GM23338 (cell line): ENCODE measurements around the gene ZBTB46. TPM values are rescaled to one million over a fixed set of nuclear protein-coding genes. Genes with fewer than 3 reads are reported as not detected.

ENCODE experiments used
- ATAC-seq: fragments of 200-7000 bp; cut with Tn5 transposase; 3 replicates; pipeline ENCODE4 v1.9.1; 2020
- DNase-seq: peaks from one replicate; pipeline ENCODE4 v3.0.0-alpha.2; 2015; ENCODE audit warnings: low spot score
- H2AFZ ChIP-seq: fragments of 200-600 bp; sonication (generic); 2 replicates; pipeline ENCODE4 v1.8.0; 2016; ENCODE audit warnings: antibody characterized with exemption, mild to moderate bottlenecking, moderate library complexity
- H3F3A ChIP-seq: fragments of 200-600 bp; sonication (generic); replicated peaks from 2 replicates; pipeline ENCODE4 v1.8.0; 2017; ENCODE audit warnings: antibody characterized with exemption, mixed run types, low read depth
- H3K27ac ChIP-seq: fragments of 200-600 bp; sonication (generic); 2 replicates; pipeline ENCODE4 v1.6.1; 2016; ENCODE audit warnings: low read depth
- H3K27me3 ChIP-seq: fragments of 200-600 bp; sonication (generic); 2 replicates; pipeline ENCODE4 v1.8.0; 2016; ENCODE audit warnings: mild to moderate bottlenecking, mixed run types, moderate library complexity; ENCODE audit not compliant: insufficient read depth
- H3K36me3 ChIP-seq: fragments of 200-600 bp; sonication (generic); 2 replicates; pipeline ENCODE4 v1.8.0; 2016; ENCODE audit warnings: mild to moderate bottlenecking; ENCODE audit not compliant: insufficient read depth
- H3K4me1 ChIP-seq: fragments of 200-600 bp; sonication (generic); 2 replicates; pipeline ENCODE4 v1.8.0; 2016; ENCODE audit warnings: mild to moderate bottlenecking, moderate library complexity; ENCODE audit not compliant: insufficient read depth
- H3K4me2 ChIP-seq: fragments of 200-600 bp; sonication (generic); 2 replicates; pipeline ENCODE4 v1.7.1; 2017; ENCODE audit warnings: mixed run types
- H3K4me3 ChIP-seq: fragments of 200-600 bp; sonication (generic); 2 replicates; pipeline ENCODE4 v1.6.1; 2016; ENCODE audit warnings: mixed run types
- H3K79me2 ChIP-seq: fragments of 200-600 bp; sonication (generic); replicated peaks from 2 replicates; pipeline ENCODE4 v1.8.0; 2017; ENCODE audit warnings: mild to moderate bottlenecking; ENCODE audit not compliant: insufficient read depth
- H3K9me2 ChIP-seq: fragments of 200-600 bp; sonication (generic); 2 replicates; pipeline ENCODE4 v1.8.0; 2017; ENCODE audit not compliant: insufficient read depth
- H4K20me1 ChIP-seq: fragments of 200-600 bp; sonication (generic); replicated peaks from 2 replicates; pipeline ENCODE4 v1.8.0; 2017; ENCODE audit warnings: mild to moderate bottlenecking; ENCODE audit not compliant: insufficient read depth
- H3K27ac Mint-ChIP-seq: 2 replicates; pipeline ENCODE4 v1.8.0; 2020; ENCODE audit warnings: inconsistent platforms, mild to moderate bottlenecking, moderate library complexity, mixed read lengths
- H3K27me3 Mint-ChIP-seq: 3 replicates; pipeline ENCODE4 v1.8.0; 2022; ENCODE audit warnings: low read depth, mild to moderate bottlenecking, moderate library complexity, mixed read lengths, inconsistent platforms; ENCODE audit not compliant: insufficient read depth, poor library complexity
- H3K36me3 Mint-ChIP-seq: 3 replicates; pipeline ENCODE4 v1.8.0; 2021; ENCODE audit warnings: low read depth, mild to moderate bottlenecking, inconsistent platforms, moderate library complexity, mixed read lengths
- H3K4me1 Mint-ChIP-seq: 3 replicates; pipeline ENCODE4 v1.8.0; 2020; ENCODE audit warnings: mild to moderate bottlenecking, inconsistent platforms, mixed read lengths
- H3K4me3 Mint-ChIP-seq: 3 replicates; pipeline ENCODE4 v1.8.0; 2021; ENCODE audit warnings: moderate library complexity, mild to moderate bottlenecking, inconsistent platforms, mixed read lengths
- H3K9me3 Mint-ChIP-seq: 3 replicates; pipeline ENCODE4 v1.8.0; 2020; ENCODE audit warnings: moderate library complexity, mild to moderate bottlenecking, inconsistent platforms, mixed read lengths
- CREB1 ChIP-seq: fragments of 250-450 bp; sonication (Bioruptor Pico); IDR thresholded peaks from 2 replicates; pipeline ENCODE4 v1.5.0; 2020; ENCODE audit warnings: low read depth, mild to moderate bottlenecking, moderate library complexity
- CTCF ChIP-seq, 2 experiments: fragments of 200-600 bp in 1 of 2; sonication (generic) in 1 of 2; conservative IDR thresholded peaks; 2 replicates each; pipeline versions ENCODE4 v1.5.1 to v1.6.1; 2016 to 2017; ENCODE audit warnings: antibody characterized with exemption in 2 of 2, low read depth in 2 of 2, mild to moderate bottlenecking in 2 of 2, moderate library complexity in 1 of 2
- ETS1 ChIP-seq: IDR thresholded peaks from 2 replicates; pipeline ENCODE4 v1.6.1; 2016; ENCODE audit warnings: antibody characterized with exemption
- EZH2phosphoT487 ChIP-seq: fragments of 200-600 bp; sonication (generic); IDR thresholded peaks from one replicate; pipeline ENCODE4 v1.8.1; 2018; ENCODE audit warnings: antibody characterized with exemption; ENCODE audit not compliant: unreplicated experiment
- POLR2AphosphoS5 ChIP-seq: IDR thresholded peaks from 2 replicates; pipeline ENCODE4 v1.6.1; 2016; ENCODE audit warnings: antibody characterized with exemption, low read depth
- REST ChIP-seq: IDR thresholded peaks from one replicate; pipeline ENCODE4 v1.6.1; 2018; ENCODE audit warnings: antibody characterized with exemption; ENCODE audit not compliant: unreplicated experiment
- STAT1 ChIP-seq: IDR thresholded peaks from one replicate; pipeline ENCODE4 v1.6.1; 2016; ENCODE audit warnings: antibody characterized with exemption; ENCODE audit not compliant: unreplicated experiment
- ZNF114 ChIP-seq: fragments of 250-450 bp; sonication (Bioruptor Pico); IDR thresholded peaks from 2 replicates; pipeline ENCODE4 v1.5.0; 2020; ENCODE audit warnings: mild to moderate bottlenecking, moderate library complexity
- polyA plus RNA-seq: library from polyadenylated mRNA; unstranded; fragments of >200 nt; fragmentation: Nextera tagmentation; extraction: Ambion mirVana; gene quantifications from 2 replicates; pipeline ENCODE4 v1.2.1, GENCODE V29; 2016
- total RNA-seq: library from RNA; depleted of rRNA; stranded (reverse); fragments of >200 nt; shearing (Covaris generic); gene quantifications from 2 replicates; pipeline ENCODE4 v1.2.3, GENCODE V29; 2014

ZBTB46 gene
- total and polyA plus RNA-seq, 2 experiments from 2014 or later: 3.2 to 26.9 TPM

GRCh38 chr20:63740627-63741353, 90.3 kb downstream of the ZBTB46 start:
- no peaks in the 10 kb centered on the region; the same call in 2 of the 3 replicates for H3K4me1 Mint-ChIP-seq
- no peaks in the 10 kb centered on the region for H3K9me2 ChIP-seq
- peak overlapping the region; percentile 71 for H3K4me3 ChIP-seq
- peaks cover 7% of the 10 kb centered on the region; the same call in 1 of the 2 replicates for H3K4me1 ChIP-seq
- DNase-seq (peak; percentile 73), ATAC-seq (peak; percentile 43)
- no peaks in the 10 kb centered on the region; the same call in 2 of the 3 replicates for H3K9me3 Mint-ChIP-seq
- peak overlapping the region; percentile 50; the same call in 1 of the 2 replicates for H3K27ac ChIP-seq
- H3K27ac Mint-ChIP-seq: no peak overlapping the region
- H4K20me1 ChIP-seq: no peaks in the 10 kb centered on the region
- peaks cover 8% of the 10 kb centered on the region for H3K36me3 Mint-ChIP-seq
- peak overlapping the region; percentile 86 for H3K4me2 ChIP-seq
- no peaks in the 10 kb centered on the region for H3K79me2 ChIP-seq
- TF ChIP-seq ETS1: no peak
- peak; percentile 68 for TF ChIP-seq POLR2AphosphoS5
- peaks cover 11% of the 10 kb centered on the region for H3K27me3 Mint-ChIP-seq
- peaks cover 6% of the 10 kb centered on the region for H3K27me3 ChIP-seq
- no peaks in the 10 kb centered on the region for H3K36me3 ChIP-seq
- H3K4me3 Mint-ChIP-seq: peak overlapping the region; percentile 68; the same call in 2 of the 3 replicates
- H2AFZ ChIP-seq: peak overlapping the region; percentile 76; the same call in 1 of the 2 replicates
- peaks cover 14% of the 10 kb centered on the region; the same call in 1 of the 2 replicates for H3F3A ChIP-seq

- ATAC-seq (peak; percentile 2; the same call in 2 of the 3 replicates), DNase-seq (peak; percentile 59)
- peak overlapping the region; percentile 50; the same call in 1 of the 2 replicates for H3K27ac ChIP-seq
- H3K4me3 ChIP-seq: peak overlapping the region; percentile 71
- peak overlapping the region; percentile 68; the same call in 2 of the 3 replicates for H3K4me3 Mint-ChIP-seq
- peaks cover 14% of the 10 kb centered on the region; the same call in 1 of the 2 replicates for H3F3A ChIP-seq
- H4K20me1 ChIP-seq: no peaks in the 10 kb centered on the region
- H2AFZ ChIP-seq: no peak overlapping the region
- peaks cover 6% of the 10 kb centered on the region for H3K27me3 ChIP-seq
- no peaks in the 10 kb centered on the region for H3K36me3 ChIP-seq
- no peak overlapping the region for H3K27ac Mint-ChIP-seq
- no peaks in the 10 kb centered on the region; the same call in 2 of the 3 replicates for H3K9me3 Mint-ChIP-seq
- peaks cover 8% of the 10 kb centered on the region for H3K36me3 Mint-ChIP-seq
- H3K4me2 ChIP-seq: peak overlapping the region; percentile 86
- H3K4me1 ChIP-seq: peaks cover 7% of the 10 kb centered on the region; the same call in 1 of the 2 replicates
- H3K79me2 ChIP-seq: no peaks in the 10 kb centered on the region
- peaks cover 9% of the 10 kb centered on the region for H3K27me3 Mint-ChIP-seq
- H3K9me2 ChIP-seq: no peaks in the 10 kb centered on the region
- H3K4me1 Mint-ChIP-seq: no peaks in the 10 kb centered on the region
- TF ChIP-seq ZNF114 (CRISPR knock-in tag) (no peak), CTCF (conservative IDR thresholded peaks at IDR 0.05; ENCODE audit: low read depth in 2 of 2) (no peak), CREB1 (CRISPR knock-in tag) (no peak), EZH2phosphoT487 (no peak), REST (no peak), STAT1 (no peak)
Observed at GRCh38 chr20:63740070-63740626, 90.9 kb downstream of the ZBTB46 start.
